PC-9 (cell line): ENCODE data around the gene BASP1. TPM values are rescaled to one million over a fixed set of nuclear protein-coding genes. Genes with fewer than 3 reads are reported as not detected.

Source experiments
- BruUV-seq: library from RNA; stranded (reverse); fragments of 400-500 nt; replicated peaks from 2 replicates; lab custom pipeline; 2021; lab: Mats Ljungman, UMichigan
- CTCF ChIA-PET: fragments of 300-600 bp; sonication (Branson Sonifier 250); formaldehyde crosslinking; loops from one replicate; lab custom pipeline; 2022; ENCODE audit warnings: antibody characterized with exemption; lab: Charles Lee
- POLR2A ChIA-PET: fragments of 300-600 bp; sonication (Branson Sonifier 250); formaldehyde crosslinking; loops from one replicate; lab custom pipeline; 2022; ENCODE audit warnings: antibody characterized with exemption; ENCODE audit not compliant: unreplicated experiment; lab: Charles Lee
- DNase-seq, 2 experiments: peaks; one replicate each; pipeline versions ENCODE4 v3.0.0 to v3.0.0-alpha.2; 2015 to 2022; ENCODE audit warnings: mixed read lengths in 1 of 2
- H2AFZ ChIP-seq: fragments of 200-600 bp; sonication (generic); 2 replicates; pipeline ENCODE4 v1.8.1; 2017; ENCODE audit warnings: antibody characterized with exemption
- H3F3A ChIP-seq: fragments of 200-600 bp; sonication (generic); 2 replicates; pipeline ENCODE4 v1.8.1; 2017; ENCODE audit warnings: antibody characterized with exemption, mild to moderate bottlenecking, low read depth; ENCODE audit not compliant: insufficient read depth
- H3K27ac ChIP-seq: fragments of 200-600 bp; sonication (generic); 2 replicates; pipeline ENCODE4 v1.6.1; 2016; ENCODE audit warnings: mixed run types
- H3K27me3 ChIP-seq: fragments of 200-600 bp; sonication (generic); 2 replicates; pipeline ENCODE4 v1.6.1; 2016; ENCODE audit warnings: low read depth, mixed run types; ENCODE audit not compliant: insufficient read depth
- H3K36me3 ChIP-seq: fragments of 200-600 bp; sonication (generic); 2 replicates; pipeline ENCODE4 v1.6.1; 2016; ENCODE audit warnings: low read depth, mixed run types
- H3K4me1 ChIP-seq: fragments of 200-600 bp; sonication (generic); replicated peaks from 2 replicates; pipeline ENCODE4 v1.6.1; 2016; ENCODE audit warnings: mixed run types; ENCODE audit not compliant: insufficient read depth
- H3K4me2 ChIP-seq: fragments of 200-600 bp; sonication (generic); 2 replicates; pipeline ENCODE4 v1.6.1; 2017; ENCODE audit warnings: mixed run types
- H3K4me3 ChIP-seq: fragments of 200-600 bp; sonication (generic); 2 replicates; pipeline ENCODE4 v1.6.1; 2016; ENCODE audit warnings: mixed run types
- H3K79me2 ChIP-seq: fragments of 200-600 bp; sonication (generic); 2 replicates; pipeline ENCODE4 v1.6.1; 2017; ENCODE audit warnings: low read depth, mixed run types
- H3K9me2 ChIP-seq: fragments of 200-600 bp; sonication (generic); 2 replicates; pipeline ENCODE4 v1.8.1; 2017; ENCODE audit warnings: mild to moderate bottlenecking; ENCODE audit not compliant: insufficient read depth
- H3K9me3 ChIP-seq: fragments of 200-600 bp; sonication (generic); 2 replicates; pipeline ENCODE4 v1.8.1; 2016; ENCODE audit warnings: low read depth; ENCODE audit not compliant: insufficient read depth
- H4K20me1 ChIP-seq: fragments of 200-600 bp; sonication (generic); 2 replicates; pipeline ENCODE4 v1.8.1; 2017; ENCODE audit not compliant: insufficient read depth
- CTCF ChIP-seq: fragments of 200-600 bp; sonication (generic); conservative IDR thresholded peaks from 2 replicates; pipeline ENCODE4 v1.6.1; 2017; ENCODE audit warnings: mixed run types, antibody characterized with exemption, mild to moderate bottlenecking, moderate library complexity
- EZH2 ChIP-seq: fragments of 200-600 bp; sonication (generic); IDR thresholded peaks from 2 replicates; pipeline ENCODE4 v1.8.0; 2017; ENCODE audit warnings: antibody characterized with exemption, low read depth
- intact Hi-C: fragments of 100-400 bp; cut with micrococcal nuclease; formaldehyde crosslinking; loops from one replicate; pipeline ENCODE4 v1.10.0; 2022; ENCODE audit not compliant: unreplicated experiment
- total RNA-seq: library from RNA; stranded (reverse); gene quantifications from 2 replicates; pipeline ENCODE4 v1.2.3, GENCODE V29; 2021

The BASP1 gene
- total RNA-seq, 1 experiment from 2014 or later = not detected

DNA sequence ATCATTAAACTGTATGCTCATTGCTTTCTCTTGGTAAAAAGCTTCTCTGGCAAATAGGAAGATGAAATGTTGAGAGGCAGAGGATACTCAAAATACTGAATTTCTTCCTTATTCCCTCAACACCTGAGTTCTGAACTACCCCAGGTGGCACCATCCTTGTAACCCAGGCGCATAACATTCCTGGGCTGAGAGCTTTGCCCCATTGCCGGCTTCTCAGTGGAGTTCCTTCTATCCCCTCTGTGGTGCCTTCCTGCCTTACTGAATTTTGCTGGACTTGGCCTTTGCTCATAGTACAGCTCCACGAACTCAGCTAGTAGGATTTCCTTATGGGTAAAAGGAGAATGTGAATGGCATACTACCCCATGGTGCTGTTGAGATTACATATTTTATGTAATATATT, 54.7 kb downstream of the BASP1 start:
- Histone ChIP-seq H4K20me1 (no peaks in the 10 kb centered on the region), H3K27ac (no peak overlapping the region), H2AFZ (no peak overlapping the region), H3K9me3 (no peaks in the 10 kb centered on the region), H3K4me2 (no peak overlapping the region), H3K36me3 (no peaks in the 10 kb centered on the region), H3K27me3 (no peaks in the 10 kb centered on the region), H3K4me1 (no peaks in the 10 kb centered on the region), H3K79me2 (no peaks in the 10 kb centered on the region), H3K9me2 (no peaks in the 10 kb centered on the region), H3F3A (no peaks in the 10 kb centered on the region), H3K4me3 (no peak overlapping the region)
- TF ChIP-seq EZH2 = no peak
- no peak for TF ChIP-seq CTCF
- BruUV-seq = no TSS peak
- POLR2A ChIA-PET = interaction anchor here (0.6 kb wide), 1 partner anchor 717 kb away, joined by 3 read pairs; no protein-coding TSS in a partner anchor
- no peak for DNase-seq
- intact Hi-C loops = no loop called here
- CTCF ChIA-PET = no interaction called here

DNA sequence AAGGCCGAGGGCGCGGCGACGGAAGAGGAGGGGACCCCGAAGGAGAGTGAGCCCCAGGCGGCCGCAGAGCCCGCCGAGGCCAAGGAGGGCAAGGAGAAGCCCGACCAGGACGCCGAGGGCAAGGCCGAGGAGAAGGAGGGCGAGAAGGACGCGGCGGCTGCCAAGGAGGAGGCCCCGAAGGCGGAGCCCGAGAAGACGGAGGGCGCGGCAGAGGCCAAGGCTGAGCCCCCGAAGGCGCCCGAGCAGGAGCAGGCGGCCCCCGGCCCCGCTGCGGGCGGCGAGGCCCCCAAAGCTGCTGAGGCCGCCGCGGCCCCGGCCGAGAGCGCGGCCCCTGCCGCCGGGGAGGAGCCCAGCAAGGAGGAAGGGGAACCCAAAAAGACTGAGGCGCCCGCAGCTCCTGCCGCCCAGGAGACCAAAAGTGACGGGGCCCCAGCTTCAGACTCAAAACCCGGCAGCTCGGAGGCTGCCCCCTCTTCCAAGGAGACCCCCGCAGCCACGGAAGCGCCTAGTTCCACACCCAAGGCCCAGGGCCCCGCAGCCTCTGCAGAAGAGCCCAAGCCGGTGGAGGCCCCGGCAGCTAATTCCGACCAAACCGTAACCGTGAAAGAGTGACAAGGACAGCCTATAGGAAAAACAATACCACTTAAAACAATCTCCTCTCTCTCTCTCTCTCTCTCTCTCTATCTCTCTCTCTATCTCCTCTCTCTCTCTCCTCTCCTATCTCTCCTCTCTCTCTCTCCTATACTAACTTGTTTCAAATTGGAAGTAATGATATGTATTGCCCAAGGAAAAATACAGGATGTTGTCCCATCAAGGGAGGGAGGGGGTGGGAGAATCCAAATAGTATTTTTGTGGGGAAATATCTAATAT, 58.1 kb downstream of the BASP1 start:
- no peaks in the 10 kb centered on the region for H3K27me3 ChIP-seq
- no peak overlapping the region for H2AFZ ChIP-seq
- TF ChIP-seq CTCF = no peak
- no peak for TF ChIP-seq EZH2
- H3K4me2 ChIP-seq = no peak overlapping the region
- CTCF ChIA-PET = no interaction called here
- no peaks in the 10 kb centered on the region for H3K36me3 ChIP-seq
- no peak overlapping the region for H3K4me3 ChIP-seq
- H3K79me2 ChIP-seq = no peaks in the 10 kb centered on the region
- POLR2A ChIA-PET = no interaction called here
- no peaks in the 10 kb centered on the region for H3K4me1 ChIP-seq
- intact Hi-C loops = no loop called here
- H3F3A ChIP-seq = no peaks in the 10 kb centered on the region
- H3K27ac ChIP-seq = no peak overlapping the region
- no peaks in the 10 kb centered on the region for H4K20me1 ChIP-seq
- BruUV-seq = no TSS peak
- no peaks in the 10 kb centered on the region for H3K9me2 ChIP-seq
- DNase-seq = no peak
- no peaks in the 10 kb centered on the region for H3K9me3 ChIP-seq

DNA sequence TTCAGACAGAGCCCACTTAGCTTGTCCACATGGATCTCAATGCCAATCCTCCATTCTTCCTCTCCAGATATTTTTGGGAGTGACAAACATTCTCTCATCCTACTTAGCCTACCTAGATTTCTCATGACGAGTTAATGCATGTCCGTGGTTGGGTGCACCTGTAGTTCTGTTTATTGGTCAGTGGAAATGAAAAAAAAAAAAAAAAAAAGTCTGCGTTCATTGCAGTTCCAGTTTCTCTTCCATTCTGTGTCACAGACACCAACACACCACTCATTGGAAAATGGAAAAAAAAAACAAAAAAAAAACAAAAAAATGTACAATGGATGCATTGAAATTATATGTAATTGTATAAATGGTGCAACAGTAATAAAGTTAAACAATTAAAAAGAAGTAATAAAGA, 59.0 kb downstream of the BASP1 start:
- Histone ChIP-seq H3K9me2 (no peaks in the 10 kb centered on the region), H3K27ac (no peak overlapping the region), H3F3A (no peaks in the 10 kb centered on the region), H3K36me3 (no peaks in the 10 kb centered on the region), H3K4me2 (no peak overlapping the region), H3K79me2 (no peaks in the 10 kb centered on the region), H3K4me1 (no peaks in the 10 kb centered on the region), H2AFZ (no peak overlapping the region), H3K9me3 (no peaks in the 10 kb centered on the region), H4K20me1 (no peaks in the 10 kb centered on the region), H3K4me3 (no peak overlapping the region), H3K27me3 (no peaks in the 10 kb centered on the region)
- intact Hi-C loops = no loop called here
- ChIA-PET CTCF (no interaction called here), POLR2A (no interaction called here)
- TF ChIP-seq EZH2 (no peak), CTCF (no peak)
- no peak for DNase-seq
- BruUV-seq = no TSS peak
